GM12878 (cell line): ENCODE data around the gene BRI3BP. TPM values are rescaled to one million over a fixed set of nuclear protein-coding genes. Genes with fewer than 3 reads are reported as not detected.

Experiments used
- ATAC-seq: fragments of 200-7000 bp; cut with Tn5 transposase; 3 replicates; pipeline ENCODE4 v1.9.1; 2020; ENCODE audit warnings: mild to moderate bottlenecking, moderate library complexity
- BruUV-seq: library from RNA; stranded (reverse); fragments of 400-500 nt; replicated peaks from 2 replicates; lab custom pipeline; 2021; lab: Mats Ljungman, UMichigan
- CTCF ChIA-PET: fragments of 300-600 bp; sonication (Branson Sonifier 250); formaldehyde crosslinking; extraction: SDS; loops from one replicate; lab custom pipeline; 2021; ENCODE audit warnings: inconsistent platforms; lab: Yijun Ruan, JAX
- POLR2A ChIA-PET: fragments of 350-600 bp; formaldehyde crosslinking; extraction: SDS; loops from one replicate; lab custom pipeline; 2021; ENCODE audit warnings: inconsistent platforms; lab: Charles Lee
- RAD21 ChIA-PET: fragments of 300-600 bp; sonication (Branson Sonifier 250); formaldehyde crosslinking; loops from one replicate; lab custom pipeline; 2023; ENCODE audit warnings: antibody characterized with exemption; ENCODE audit not compliant: unreplicated experiment; lab: Charles Lee
- SMC1A ChIA-PET: fragments of 300-600 bp; sonication (Branson Sonifier 250); formaldehyde crosslinking; loops from one replicate; lab custom pipeline; 2023; ENCODE audit not compliant: unreplicated experiment, uncharacterized antibody; lab: Charles Lee
- DNase-seq: peaks from one replicate; pipeline ENCODE4 v3.0.0-alpha.2; 2011; ENCODE audit warnings: low read depth, low spot score
- FAIRE-seq: peaks from 3 replicates; lab custom pipeline; 2011; peaks lifted over from hg19 to GRCh38; lab: Jason Lieb, UNC
- H2AFZ ChIP-seq: 2 replicates; pipeline ENCODE4 v1.6.0; 2011; ENCODE audit warnings: low read depth, low read length, control low read depth; ENCODE audit not compliant: control insufficient read depth
- H3K27ac ChIP-seq: 2 replicates; pipeline ENCODE4 v1.5.1; 2011; ENCODE audit warnings: control low read depth; ENCODE audit not compliant: control insufficient read depth, insufficient read depth
- H3K27me3 ChIP-seq, 2 experiments: replicated peaks in 1 of 2; 2 replicates each; pipeline versions ENCODE4 v1.6.0 to v1.6.1; 2011; ENCODE audit warnings: low read length in 1 of 2; ENCODE audit not compliant: control insufficient read depth in 2 of 2, insufficient read depth in 2 of 2
- H3K36me3 ChIP-seq, 2 experiments: 2 replicates each; pipeline ENCODE4 v1.5.1; 2011; ENCODE audit warnings: low read length in 1 of 2; ENCODE audit not compliant: control insufficient read depth in 2 of 2, insufficient read depth in 2 of 2
- H3K4me1 ChIP-seq: 2 replicates; pipeline ENCODE4 v1.6.1; 2011; ENCODE audit warnings: mild to moderate bottlenecking, low read length, moderate library complexity, mixed read lengths; ENCODE audit not compliant: control insufficient read depth, insufficient read depth
- H3K4me2 ChIP-seq: 2 replicates; pipeline ENCODE4 v1.6.0; 2011; ENCODE audit warnings: control low read depth; ENCODE audit not compliant: control insufficient read depth, insufficient read depth
- H3K4me3 ChIP-seq: fragments of 200-600 bp; sonication (generic); 2 replicates; pipeline ENCODE4 v1.5.1; 2016
- H3K79me2 ChIP-seq: 2 replicates; pipeline ENCODE4 v1.6.0; 2011; ENCODE audit warnings: low read length; ENCODE audit not compliant: control insufficient read depth, insufficient read depth
- H3K9ac ChIP-seq: 2 replicates; pipeline ENCODE4 v1.8.0; 2011; ENCODE audit warnings: low read length, control low read depth, mixed read lengths; ENCODE audit not compliant: control insufficient read depth, insufficient read depth
- H3K9me3 ChIP-seq: replicated peaks from 3 replicates; pipeline ENCODE4 v1.5.1; 2011; ENCODE audit warnings: mild to moderate bottlenecking, low read length; ENCODE audit not compliant: control insufficient read depth, insufficient read depth
- H4K20me1 ChIP-seq: 2 replicates; pipeline ENCODE4 v1.6.0; 2011; ENCODE audit not compliant: control insufficient read depth, insufficient read depth
- BCL3 ChIP-seq: IDR thresholded peaks from 2 replicates; pipeline ENCODE4 v1.6.1; 2011; ENCODE audit warnings: borderline replicate concordance, low read depth, mild to moderate bottlenecking, moderate library complexity, low read length; ENCODE audit not compliant: insufficient read depth, poor library complexity, severe bottlenecking
- CEBPB ChIP-seq, 2 experiments: fragments of 150-350 bp in 1 of 2; IDR thresholded peaks; 2 replicates each; pipeline ENCODE4 v1.6.1; 2012 to 2014; ENCODE audit warnings: low read depth in 2 of 2, low read length in 2 of 2, borderline replicate concordance in 1 of 2, inconsistent platforms in 1 of 2
- ESRRA ChIP-seq: IDR thresholded peaks from 2 replicates; pipeline ENCODE4 v1.6.1; 2012; ENCODE audit warnings: mild to moderate bottlenecking, low read length, improper control_type of control experiment
- FOXK2 ChIP-seq: fragments of 450-650 bp; IDR thresholded peaks from 2 replicates; pipeline ENCODE4 v1.6.1; 2017; ENCODE audit warnings: mild to moderate bottlenecking, moderate library complexity
- HDAC2 ChIP-seq: fragments of 200-600 bp; sonication (generic); IDR thresholded peaks from 2 replicates; pipeline ENCODE4 v1.6.1; 2017
- MAX ChIP-seq: IDR thresholded peaks from 2 replicates; pipeline ENCODE4 v1.6.1; 2012; ENCODE audit warnings: low read depth, low read length, improper control_type of control experiment
- MTA2 ChIP-seq: fragments of 450-650 bp; IDR thresholded peaks from 2 replicates; pipeline ENCODE4 v1.6.1; 2016; ENCODE audit warnings: low read depth, mild to moderate bottlenecking, moderate library complexity
- MTA3 ChIP-seq: IDR thresholded peaks from 2 replicates; pipeline ENCODE4 v1.6.1; 2012; ENCODE audit warnings: low read length, inconsistent platforms, borderline replicate concordance
- PML ChIP-seq: IDR thresholded peaks from 2 replicates; pipeline ENCODE4 v1.6.1; 2012; ENCODE audit warnings: low read length, inconsistent platforms
- POLR2A ChIP-seq: IDR thresholded peaks from 2 replicates; pipeline ENCODE4 v1.6.1; 2011; ENCODE audit warnings: low read depth, mild to moderate bottlenecking, low read length
- SIX5 ChIP-seq: IDR thresholded peaks from 2 replicates; pipeline ENCODE4 v1.6.1; 2011; ENCODE audit warnings: mild to moderate bottlenecking, low read depth, low read length, moderate library complexity; ENCODE audit not compliant: severe bottlenecking
- TBL1XR1 ChIP-seq: IDR thresholded peaks from 2 replicates; pipeline ENCODE4 v1.6.1; 2012; ENCODE audit warnings: low read depth, low read length, improper control_type of control experiment
- YBX1 ChIP-seq: fragments of 450-650 bp; IDR thresholded peaks from 2 replicates; pipeline ENCODE4 v1.6.1; 2016; ENCODE audit warnings: antibody characterized with exemption
- ZBTB11 ChIP-seq: fragments of 450-650 bp; formaldehyde crosslinking; IDR thresholded peaks from 2 replicates; pipeline ENCODE4 v1.5.0; 2022; ENCODE audit warnings: mild to moderate bottlenecking, missing genetic modification characterization
- ZNF384 ChIP-seq: IDR thresholded peaks from 2 replicates; pipeline ENCODE4 v1.6.1; 2012; ENCODE audit warnings: low read depth, mild to moderate bottlenecking, low read length, improper control_type of control experiment, borderline replicate concordance
- ZNF687 ChIP-seq: fragments of 450-650 bp; IDR thresholded peaks from 2 replicates; pipeline ENCODE4 v1.6.1; 2017; ENCODE audit warnings: mild to moderate bottlenecking, moderate library complexity
- WGBS: methylation state at CpG from one replicate; pipeline ENCODE4 v1.1.6; 2016; ENCODE audit warnings: low lambda C conversion rate; ENCODE audit not compliant: insufficient replicate concordance, insufficient coverage; ENCODE audit errors: missing lambda C conversion rate; 5-methylcytosine and 5-hydroxymethylcytosine counted together
- in situ Hi-C: fragments of 300-500 bp; cut with MboI; formaldehyde crosslinking; loops from 9 replicates; pipeline ENCODE4 v1.14.3; 2018; ENCODE audit warnings: mixed read lengths
- intact Hi-C: fragments of 100-400 bp; cut with micrococcal nuclease; formaldehyde crosslinking; loops from one replicate; pipeline ENCODE4 v1.14.2; 2022; ENCODE audit not compliant: unreplicated experiment
- polyA plus RNA-seq, 11 experiments: library from polyadenylated mRNA; depleted of rRNA in 4 of 11; unstranded in 6 of 11; stranded (reverse) in 5 of 11; fragments of >200 nt; fragmentation: Nextera tagmentation in 4 of 11; fragmentation: Illumina TruSeq in 1 of 11; extraction: Ambion mirVana in 4 of 11; extraction: Trizol in 1 of 11; gene quantifications; 1 replicate in 1 of 11; 2 replicates in 10 of 11; pipeline versions ENCODE4 v1.2.1 to v1.2.3, GENCODE V29; 2011 to 2016; ENCODE audit warnings: inconsistent platforms in 2 of 11, missing spikeins in 2 of 11, low read depth in 1 of 11
- total RNA-seq, 4 experiments: library from RNA; depleted of rRNA in 3 of 4; stranded (reverse); fragments of >200 nt in 3 of 4; fragmentation: Illumina TruSeq in 1 of 4; extraction: Trizol in 1 of 4; gene quantifications; 2 replicates each; pipeline versions ENCODE4 v1.2.1 to v1.2.3, GENCODE V29; 2013 to 2021

BRI3BP gene
- total and polyA plus RNA-seq, 10 of the 15 experiments (the other 5 are each of a cell fraction or from before 2014, with no cell fraction given) = 11.5 to 37.0 (median 28.5) TPM

GRCh38 chr12:125055591-125055990 is 62.1 kb downstream of the BRI3BP start:
- POLR2A ChIA-PET = interaction anchor here (0.6 kb wide), 1 partner anchor 57 kb away, joined by 4 read pairs; no protein-coding TSS in a partner anchor
- no TSS peak for BruUV-seq
- Histone ChIP-seq H3K79me2 (no peaks in the 10 kb centered on the region), H4K20me1 (no peaks in the 10 kb centered on the region), H2AFZ (no peak overlapping the region), H3K27me3 (no peaks in the 10 kb centered on the region), H3K4me2 (no peak overlapping the region), H3K4me1 (no peaks in the 10 kb centered on the region), H3K36me3 (no peaks in the 10 kb centered on the region), H3K4me3 (no peak overlapping the region), H3K27ac (no peak overlapping the region), H3K9ac (no peak overlapping the region), H3K9me3 (no peaks in the 10 kb centered on the region)
- in situ Hi-C loops = no loop called here
- ATAC-seq (no peak), FAIRE-seq (no peak), DNase-seq (no peak)
- SMC1A ChIA-PET = no interaction called here
- whole genome bisulfite sequencing = 69% methylated on average over 9 of the region's 9 CpGs
- CTCF ChIA-PET = no interaction called here
- TF ChIP-seq MAX = no peak
- no peak for TF ChIP-seq BCL3
- TF ChIP-seq TBL1XR1 = no peak
- TF ChIP-seq MTA3 = no peak
- TF ChIP-seq ZNF384 = no peak
- no peak for TF ChIP-seq YBX1
- TF ChIP-seq POLR2A = no peak
- no peak for TF ChIP-seq MTA2
- no peak for TF ChIP-seq ZBTB11 (CRISPR knock-in tag)
- TF ChIP-seq HDAC2 = no peak
- no peak for TF ChIP-seq PML
- no peak for TF ChIP-seq ZNF687
- no peak for TF ChIP-seq FOXK2
- no peak for TF ChIP-seq ESRRA
- no peak for TF ChIP-seq SIX5
- no peak for TF ChIP-seq CEBPB (IDR thresholded peaks at IDR 0.05; ENCODE audit: borderline replicate concordance in 1 of 2, low read depth in 2 of 2, low read length in 2 of 2)
- RAD21 ChIA-PET = no interaction called here
- intact Hi-C loops = no loop called here
